ENCODE results near the gene UBA5.

Gene UBA5

DNA sequence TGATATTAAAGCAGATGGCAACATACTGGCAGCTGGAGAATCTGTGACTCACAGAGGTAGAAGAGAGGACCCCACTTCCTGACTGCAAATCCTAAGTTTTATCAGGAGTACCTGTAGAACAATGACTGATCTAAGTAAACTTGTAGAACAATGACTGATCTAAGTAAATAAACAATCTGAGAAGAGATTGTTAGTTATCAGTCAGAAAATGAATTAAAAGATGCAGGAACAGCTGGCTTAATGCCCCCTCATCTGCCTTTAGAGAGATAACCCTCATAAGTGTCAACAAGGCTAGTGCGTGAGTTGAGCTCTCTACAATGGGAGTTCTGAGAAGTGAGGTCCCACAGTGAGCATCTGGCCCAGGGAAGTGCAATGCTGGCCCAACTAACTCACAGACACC is 15.1 kb upstream of the UBA5 start (continued):
- TF ChIP-seq, protein P1, sequence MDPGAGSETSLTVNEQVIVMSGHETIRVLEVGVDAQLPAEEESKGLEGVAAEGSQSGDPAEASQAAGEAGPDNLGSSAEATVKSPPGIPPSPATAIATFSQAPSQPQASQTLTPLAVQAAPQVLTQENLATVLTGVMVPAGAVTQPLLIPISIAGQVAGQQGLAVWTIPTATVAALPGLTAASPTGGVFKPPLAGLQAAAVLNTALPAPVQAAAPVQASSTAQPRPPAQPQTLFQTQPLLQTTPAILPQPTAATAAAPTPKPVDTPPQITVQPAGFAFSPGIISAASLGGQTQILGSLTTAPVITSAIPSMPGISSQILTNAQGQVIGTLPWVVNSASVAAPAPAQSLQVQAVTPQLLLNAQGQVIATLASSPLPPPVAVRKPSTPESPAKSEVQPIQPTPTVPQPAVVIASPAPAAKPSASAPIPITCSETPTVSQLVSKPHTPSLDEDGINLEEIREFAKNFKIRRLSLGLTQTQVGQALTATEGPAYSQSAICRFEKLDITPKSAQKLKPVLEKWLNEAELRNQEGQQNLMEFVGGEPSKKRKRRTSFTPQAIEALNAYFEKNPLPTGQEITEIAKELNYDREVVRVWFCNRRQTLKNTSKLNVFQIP (CRISPR knock-in tag; IDR thresholded peaks at IDR 0.05; ENCODE audit: borderline replicate concordance, low read depth), result no peak
- TF ChIP-seq ARNTL (CRISPR knock-in tag; IDR thresholded peaks at IDR 0.05; ENCODE audit: borderline replicate concordance, low read depth), result no peak

DNA sequence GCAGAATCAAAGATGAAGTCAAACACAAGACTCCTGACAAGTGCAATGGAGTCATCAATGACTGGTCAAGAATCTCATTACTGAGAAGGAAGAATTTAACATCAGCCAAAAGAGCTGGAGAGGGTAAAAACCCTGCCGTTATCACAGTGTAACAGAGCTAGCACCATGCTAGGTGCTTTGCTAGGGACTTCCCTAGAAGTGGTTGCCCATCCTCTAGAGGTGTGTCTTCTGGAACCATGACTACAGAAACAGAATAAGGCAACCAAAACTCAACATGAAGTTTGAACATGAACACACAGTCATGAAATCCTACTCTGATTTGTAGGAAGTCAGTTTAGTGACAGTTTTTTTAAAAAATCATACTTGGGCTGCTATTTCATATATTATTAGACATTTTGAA is 10.0 kb upstream of the UBA5 start:
- TF ChIP-seq ZNF565 (CRISPR knock-in tag; conservative IDR thresholded peaks at IDR 0.05; ENCODE audit: low read depth) (no peak), ARNTL (CRISPR knock-in tag; IDR thresholded peaks at IDR 0.05; ENCODE audit: borderline replicate concordance, low read depth) (no peak), SNAI2 (CRISPR knock-in tag; IDR thresholded peaks at IDR 0.05) (no peak), ESRRG (CRISPR knock-in tag; IDR thresholded peaks at IDR 0.05) (no peak), RARB (CRISPR knock-in tag; IDR thresholded peaks at IDR 0.05) (no peak), ISL1 (CRISPR knock-in tag; IDR thresholded peaks at IDR 0.05) (no peak), OSR1 (CRISPR knock-in tag; IDR thresholded peaks at IDR 0.05) (no peak), ZFP30 (CRISPR knock-in tag; IDR thresholded peaks at IDR 0.05) (no peak), PPARA (CRISPR knock-in tag; IDR thresholded peaks at IDR 0.05; ENCODE audit: borderline replicate concordance) (no peak)
- TF ChIP-seq, protein P2, sequence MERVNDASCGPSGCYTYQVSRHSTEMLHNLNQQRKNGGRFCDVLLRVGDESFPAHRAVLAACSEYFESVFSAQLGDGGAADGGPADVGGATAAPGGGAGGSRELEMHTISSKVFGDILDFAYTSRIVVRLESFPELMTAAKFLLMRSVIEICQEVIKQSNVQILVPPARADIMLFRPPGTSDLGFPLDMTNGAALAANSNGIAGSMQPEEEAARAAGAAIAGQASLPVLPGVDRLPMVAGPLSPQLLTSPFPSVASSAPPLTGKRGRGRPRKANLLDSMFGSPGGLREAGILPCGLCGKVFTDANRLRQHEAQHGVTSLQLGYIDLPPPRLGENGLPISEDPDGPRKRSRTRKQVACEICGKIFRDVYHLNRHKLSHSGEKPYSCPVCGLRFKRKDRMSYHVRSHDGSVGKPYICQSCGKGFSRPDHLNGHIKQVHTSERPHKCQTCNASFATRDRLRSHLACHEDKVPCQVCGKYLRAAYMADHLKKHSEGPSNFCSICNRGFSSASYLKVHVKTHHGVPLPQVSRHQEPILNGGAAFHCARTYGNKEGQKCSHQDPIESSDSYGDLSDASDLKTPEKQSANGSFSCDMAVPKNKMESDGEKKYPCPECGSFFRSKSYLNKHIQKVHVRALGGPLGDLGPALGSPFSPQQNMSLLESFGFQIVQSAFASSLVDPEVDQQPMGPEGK (CRISPR knock-in tag; IDR thresholded peaks at IDR 0.05; ENCODE audit: borderline replicate concordance), result no peak
- TF ChIP-seq, protein P3, sequence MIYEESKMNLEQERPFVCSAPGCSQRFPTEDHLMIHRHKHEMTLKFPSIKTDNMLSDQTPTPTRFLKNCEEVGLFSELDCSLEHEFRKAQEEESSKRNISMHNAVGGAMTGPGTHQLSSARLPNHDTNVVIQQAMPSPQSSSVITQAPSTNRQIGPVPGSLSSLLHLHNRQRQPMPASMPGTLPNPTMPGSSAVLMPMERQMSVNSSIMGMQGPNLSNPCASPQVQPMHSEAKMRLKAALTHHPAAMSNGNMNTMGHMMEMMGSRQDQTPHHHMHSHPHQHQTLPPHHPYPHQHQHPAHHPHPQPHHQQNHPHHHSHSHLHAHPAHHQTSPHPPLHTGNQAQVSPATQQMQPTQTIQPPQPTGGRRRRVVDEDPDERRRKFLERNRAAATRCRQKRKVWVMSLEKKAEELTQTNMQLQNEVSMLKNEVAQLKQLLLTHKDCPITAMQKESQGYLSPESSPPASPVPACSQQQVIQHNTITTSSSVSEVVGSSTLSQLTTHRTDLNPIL (CRISPR knock-in tag; IDR thresholded peaks at IDR 0.05; ENCODE audit: low read depth), result no peak
- no peak for ATAC-seq

DNA sequence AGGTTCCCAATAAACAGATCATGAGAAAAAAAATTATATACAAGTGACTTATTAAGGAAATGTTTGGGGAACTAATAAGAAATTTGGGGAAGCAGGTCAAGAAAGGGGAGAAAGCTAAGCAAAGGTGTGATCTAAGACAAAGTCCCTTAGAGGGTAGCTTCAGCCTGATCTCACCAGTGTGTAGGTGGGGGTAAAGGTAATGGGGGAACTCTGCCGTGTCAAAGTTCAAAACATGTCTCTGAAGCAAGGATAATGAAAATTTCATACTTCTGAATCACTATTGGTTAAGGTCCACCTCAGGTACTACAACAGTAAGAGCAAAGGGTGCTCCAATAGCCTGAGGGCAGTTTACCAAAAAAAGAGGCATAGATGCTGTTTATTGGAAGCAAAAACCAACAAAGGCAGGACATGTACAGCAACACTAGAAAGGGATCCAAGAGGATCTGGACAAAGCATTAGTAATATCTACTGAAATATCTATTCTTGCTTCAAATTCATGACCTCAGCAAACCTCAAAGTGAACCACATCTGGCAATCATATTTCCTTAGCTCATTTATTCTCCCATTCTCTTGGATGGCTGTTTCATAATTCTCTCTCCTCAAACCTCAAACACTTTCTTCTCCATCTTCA is 7.4 kb upstream of the UBA5 start:
- no peak for ATAC-seq
- TF ChIP-seq ZNF8 (CRISPR knock-in tag; IDR thresholded peaks at IDR 0.05) (no peak), BACH2 (CRISPR knock-in tag; IDR thresholded peaks at IDR 0.05; ENCODE audit: borderline replicate concordance) (no peak), ISL1 (CRISPR knock-in tag; IDR thresholded peaks at IDR 0.05) (no peak), TOX (CRISPR knock-in tag; IDR thresholded peaks at IDR 0.05; ENCODE audit: borderline replicate concordance) (no peak), ZFP30 (CRISPR knock-in tag; IDR thresholded peaks at IDR 0.05) (no peak), GLIS3 (CRISPR knock-in tag; IDR thresholded peaks at IDR 0.05) (no peak), ZNF565 (CRISPR knock-in tag; conservative IDR thresholded peaks at IDR 0.05; ENCODE audit: low read depth) (no peak), TCF4 (CRISPR knock-in tag; IDR thresholded peaks at IDR 0.05; ENCODE audit: borderline replicate concordance) (no peak), ESRRG (CRISPR knock-in tag; IDR thresholded peaks at IDR 0.05) (no peak)
- TF ChIP-seq, protein P4, sequence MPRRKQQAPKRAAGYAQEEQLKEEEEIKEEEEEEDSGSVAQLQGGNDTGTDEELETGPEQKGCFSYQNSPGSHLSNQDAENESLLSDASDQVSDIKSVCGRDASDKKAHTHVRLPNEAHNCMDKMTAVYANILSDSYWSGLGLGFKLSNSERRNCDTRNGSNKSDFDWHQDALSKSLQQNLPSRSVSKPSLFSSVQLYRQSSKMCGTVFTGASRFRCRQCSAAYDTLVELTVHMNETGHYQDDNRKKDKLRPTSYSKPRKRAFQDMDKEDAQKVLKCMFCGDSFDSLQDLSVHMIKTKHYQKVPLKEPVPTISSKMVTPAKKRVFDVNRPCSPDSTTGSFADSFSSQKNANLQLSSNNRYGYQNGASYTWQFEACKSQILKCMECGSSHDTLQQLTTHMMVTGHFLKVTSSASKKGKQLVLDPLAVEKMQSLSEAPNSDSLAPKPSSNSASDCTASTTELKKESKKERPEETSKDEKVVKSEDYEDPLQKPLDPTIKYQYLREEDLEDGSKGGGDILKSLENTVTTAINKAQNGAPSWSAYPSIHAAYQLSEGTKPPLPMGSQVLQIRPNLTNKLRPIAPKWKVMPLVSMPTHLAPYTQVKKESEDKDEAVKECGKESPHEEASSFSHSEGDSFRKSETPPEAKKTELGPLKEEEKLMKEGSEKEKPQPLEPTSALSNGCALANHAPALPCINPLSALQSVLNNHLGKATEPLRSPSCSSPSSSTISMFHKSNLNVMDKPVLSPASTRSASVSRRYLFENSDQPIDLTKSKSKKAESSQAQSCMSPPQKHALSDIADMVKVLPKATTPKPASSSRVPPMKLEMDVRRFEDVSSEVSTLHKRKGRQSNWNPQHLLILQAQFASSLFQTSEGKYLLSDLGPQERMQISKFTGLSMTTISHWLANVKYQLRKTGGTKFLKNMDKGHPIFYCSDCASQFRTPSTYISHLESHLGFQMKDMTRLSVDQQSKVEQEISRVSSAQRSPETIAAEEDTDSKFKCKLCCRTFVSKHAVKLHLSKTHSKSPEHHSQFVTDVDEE (CRISPR knock-in tag; IDR thresholded peaks at IDR 0.05), result no peak
- TF ChIP-seq, protein P1 (CRISPR knock-in tag; IDR thresholded peaks at IDR 0.05; ENCODE audit: borderline replicate concordance, low read depth), result no peak

DNA sequence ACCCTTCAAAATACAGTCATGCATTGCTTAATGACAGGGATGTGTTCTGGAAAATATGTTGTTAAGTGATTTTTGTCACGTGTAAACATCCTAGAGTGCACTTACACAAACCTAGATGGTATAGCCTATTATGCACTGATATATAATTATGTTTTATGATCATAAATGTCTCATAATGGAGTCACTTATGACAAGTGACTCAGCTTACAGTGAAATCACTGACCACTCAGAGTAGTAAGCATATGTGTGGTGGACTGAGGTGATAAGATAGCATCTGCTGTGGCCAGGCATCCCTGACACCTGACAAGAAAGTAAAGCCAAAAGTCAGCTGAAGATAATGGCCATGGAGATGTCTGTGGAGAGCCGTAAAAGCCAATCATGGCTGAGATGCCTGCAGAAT is 5.9 kb upstream of the UBA5 start:
- no peak for ATAC-seq
- no peak for TF ChIP-seq PPARA (CRISPR knock-in tag; IDR thresholded peaks at IDR 0.05; ENCODE audit: borderline replicate concordance)
- peak; percentile 74 for TF ChIP-seq ZFP3 (CRISPR knock-in tag; IDR thresholded peaks at IDR 0.05)
- no peak for TF ChIP-seq BACH2 (CRISPR knock-in tag; IDR thresholded peaks at IDR 0.05; ENCODE audit: borderline replicate concordance)
- TF ChIP-seq TCF4 (CRISPR knock-in tag; IDR thresholded peaks at IDR 0.05; ENCODE audit: borderline replicate concordance), result no peak
- peak; percentile 74 for TF ChIP-seq GLIS3 (CRISPR knock-in tag; IDR thresholded peaks at IDR 0.05)
- TF ChIP-seq ZNF565 (CRISPR knock-in tag; conservative IDR thresholded peaks at IDR 0.05; ENCODE audit: low read depth), result peak; percentile 68; the same call in 1 of the 2 replicates
- peak; percentile 19; the same call in 1 of the 2 replicates for TF ChIP-seq SNAI2 (CRISPR knock-in tag; IDR thresholded peaks at IDR 0.05)
- TF ChIP-seq, protein P4 (CRISPR knock-in tag; IDR thresholded peaks at IDR 0.05), result peak; percentile 20; the same call in 1 of the 2 replicates
- TF ChIP-seq, protein P5, sequence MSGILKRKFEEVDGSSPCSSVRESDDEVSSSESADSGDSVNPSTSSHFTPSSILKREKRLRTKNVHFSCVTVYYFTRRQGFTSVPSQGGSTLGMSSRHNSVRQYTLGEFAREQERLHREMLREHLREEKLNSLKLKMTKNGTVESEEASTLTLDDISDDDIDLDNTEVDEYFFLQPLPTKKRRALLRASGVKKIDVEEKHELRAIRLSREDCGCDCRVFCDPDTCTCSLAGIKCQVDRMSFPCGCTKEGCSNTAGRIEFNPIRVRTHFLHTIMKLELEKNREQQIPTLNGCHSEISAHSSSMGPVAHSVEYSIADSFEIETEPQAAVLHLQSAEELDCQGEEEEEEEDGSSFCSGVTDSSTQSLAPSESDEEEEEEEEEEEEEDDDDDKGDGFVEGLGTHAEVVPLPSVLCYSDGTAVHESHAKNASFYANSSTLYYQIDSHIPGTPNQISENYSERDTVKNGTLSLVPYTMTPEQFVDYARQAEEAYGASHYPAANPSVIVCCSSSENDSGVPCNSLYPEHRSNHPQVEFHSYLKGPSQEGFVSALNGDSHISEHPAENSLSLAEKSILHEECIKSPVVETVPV (CRISPR knock-in tag; IDR thresholded peaks at IDR 0.05), result peak; percentile 84; the same call in 1 of the 2 replicates
- TF ChIP-seq ISL1 (CRISPR knock-in tag; IDR thresholded peaks at IDR 0.05), result peak; percentile 97

All from SK-N-SH treated with all-trans-retinoic acid at 6 μM for 48 hours (cell line).